Psoas muscle (tissue), 8 donors: ENCODE data around the gene CNTFR. TPM values are rescaled to one million over a fixed set of nuclear protein-coding genes. Genes with fewer than 3 reads are reported as not detected.

Experiments used
- ATAC-seq, 4 donors: fragments of 200-7000 bp; cut with Tn5 transposase; one replicate each; pipeline ENCODE4 v1.9.1; 2020; ENCODE audit warnings: moderate library complexity in 3 of 4, mild to moderate bottlenecking in 2 of 4
- DNase-seq, 2 donors: peaks; one replicate each; pipeline ENCODE4 v3.0.0-alpha.2; 2020
- H3K27ac ChIP-seq: fragments of 200-600 bp; one replicate; pipeline ENCODE4 v1.8.0; 2022
- H3K27me3 ChIP-seq, 3 donors: fragments of 200-600 bp in 1 of 3; one replicate each; pipeline versions ENCODE4 v1.6.1 to v1.8.0; 2013 to 2022; ENCODE audit warnings: low read length in 2 of 3, mild to moderate bottlenecking in 2 of 3, moderate library complexity in 1 of 3; ENCODE audit not compliant: insufficient read depth in 3 of 3
- H3K36me3 ChIP-seq, 2 donors: fragments of 200-600 bp in 1 of 2; one replicate each; pipeline versions ENCODE4 v1.6.1 to v1.8.0; 2013 to 2022; ENCODE audit warnings: low read depth in 1 of 2, mild to moderate bottlenecking in 1 of 2, moderate library complexity in 1 of 2; ENCODE audit not compliant: insufficient read depth in 1 of 2
- H3K4me1 ChIP-seq: fragments of 200-600 bp; one replicate; pipeline ENCODE4 v1.8.0; 2022
- H3K4me3 ChIP-seq: fragments of 200-600 bp; one replicate; pipeline ENCODE4 v1.8.0; 2022; ENCODE audit warnings: mild to moderate bottlenecking
- H3K9me3 ChIP-seq: fragments of 200-600 bp; one replicate; pipeline ENCODE4 v1.8.0; 2022
- CTCF ChIP-seq: fragments of 200-600 bp; IDR thresholded peaks from one replicate; pipeline ENCODE4 v1.8.0; 2022; ENCODE audit warnings: antibody characterized with exemption
- WGBS, 3 donors: extraction: QIAGEN DNeasy Blood & Tissue Kit; methylation state at CpG; one replicate each; pipeline versions ENCODE4 v1.1.6 to v1.1.7; 2013; 5-methylcytosine and 5-hydroxymethylcytosine counted together
- intact Hi-C, 2 donors: fragments of 100-400 bp; cut with DNase I; formaldehyde crosslinking; loops; one replicate each; pipeline versions ENCODE4 v1.11.0 to v1.14.2; 2022
- polyA plus RNA-seq, 3 donors: library from polyadenylated mRNA; stranded (reverse); fragments of 200-250 nt; gene quantifications; one replicate each; pipeline ENCODE4 v1.2.3, GENCODE V29; 2013
- total RNA-seq, 4 donors: library from RNA; stranded (reverse); fragmentation: NEBNext Ultra II Directional in 2 of 4; extraction: Animal tissue kit (Norgen Biotek cat#: 25700) in 2 of 4; gene quantifications; one replicate each; pipeline versions ENCODE4 v1.2.1 to v1.2.4, GENCODE V29; 2021 to 2023
- donor health status: healthy with polysubstance abuse.
- donor health status: DM: no; HTN: no; CAD: no; lungs with moderate emphysema.
- donor health status: Bipolar disorder and iron deficiency.
- donor health status: healthy.
- donor health status: DM: yes; HTN: yes; CAD: no.
- donor health status: DM: no; HTN: no; CAD: no.
- donor health status: DM: no; HTN: no; CAD: no.
- donor health status: DM: yes; HTN: yes; CAD: no.

Gene CNTFR
- total and polyA plus RNA-seq, 7 donors = 32.3 to 97.4 (median 64.4) TPM

GRCh38 chr9:34606190-34606589 lies 16.7 kb upstream of the CNTFR start:
- Histone ChIP-seq H3K27me3 (no peaks in the 10 kb centered on the region), H3K27ac (no peak overlapping the region), H3K4me3 (no peak overlapping the region), H3K4me1 (peaks cover 21% of the 10 kb centered on the region), H3K9me3 (no peaks in the 10 kb centered on the region), H3K36me3 (peaks cover 0 to 4% of the 10 kb centered on the region in 2 donors)
- no peak for DNase-seq
- TF ChIP-seq CTCF = no peak
- no peak for ATAC-seq
- intact Hi-C loops = loop anchor here (10.0 kb wide), 2 partner anchors 171 to 201 kb away; no protein-coding TSS in a partner anchor

DNA sequence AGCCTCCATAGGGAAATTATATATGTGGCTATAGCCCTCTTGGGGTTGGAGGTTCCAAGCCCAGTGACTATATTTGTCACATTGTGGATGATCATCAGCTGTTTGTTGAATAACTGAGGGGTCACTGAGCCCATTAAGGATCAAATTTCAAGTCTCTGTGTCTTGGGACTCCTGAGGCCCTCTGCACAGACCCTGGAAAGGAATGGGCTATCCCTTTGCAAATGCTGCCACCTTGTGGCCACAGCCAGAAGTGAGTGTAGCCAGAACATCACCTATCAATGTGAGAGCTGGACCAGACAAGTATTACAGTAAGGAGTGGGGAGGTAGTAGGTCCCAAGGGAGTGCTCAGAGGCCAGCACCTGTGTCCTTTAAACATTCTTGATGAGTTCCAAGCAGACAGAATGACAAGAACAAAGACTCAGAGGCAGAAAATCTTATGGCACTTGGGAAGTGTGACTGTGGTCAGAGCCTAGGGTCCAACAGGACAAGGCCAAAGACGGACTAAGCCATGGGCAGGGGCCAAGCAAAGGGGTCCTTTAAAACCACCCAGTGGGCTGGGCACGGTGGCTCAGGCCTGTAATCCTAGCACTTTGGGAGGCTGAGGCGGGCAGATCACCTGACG lies 14.2 kb upstream of the CNTFR start:
- intact Hi-C loops = loop anchor here (2.0 to 10.0 kb wide), 6 partner anchors 55 to 276 kb away; partner anchors contain the start of genes KIF24 (in 1 of the 2) and NUDT2 (in 1 of the 2)
- H3K4me1 ChIP-seq = peaks cover 6% of the 10 kb centered on the region
- ATAC-seq = peak; percentile 91 to 96 (median 94)
- H3K36me3 ChIP-seq = no peaks in the 10 kb centered on the region
- peak; percentile 92 for TF ChIP-seq CTCF
- no peak overlapping the region for H3K27ac ChIP-seq
- 43 to 53% (median 44%) methylated on average over 4 of the region's 4 CpGs for WGBS, 3 donors
- H3K27me3 ChIP-seq = no peaks in the 10 kb centered on the region
- peak; percentile 82 to 92 for DNase-seq
- H3K9me3 ChIP-seq = no peaks in the 10 kb centered on the region
- H3K4me3 ChIP-seq = no peak overlapping the region

GRCh38 chr9:34601937-34602573 lies 12.5 kb upstream of the CNTFR start:
- no peaks in the 10 kb centered on the region for H3K9me3 ChIP-seq
- DNase-seq = no peak
- peaks cover 11% of the 10 kb centered on the region for H3K4me1 ChIP-seq
- H3K27me3 ChIP-seq = no peaks in the 10 kb centered on the region
- ATAC-seq = no peak
- no peaks in the 10 kb centered on the region for H3K36me3 ChIP-seq
- intact Hi-C loops = loop anchor here (2.0 to 10.0 kb wide), 6 partner anchors 53 to 275 kb away; partner anchors contain the start of genes KIF24 (in 1 of the 2) and NUDT2 (in 1 of the 2)
- no peak overlapping the region for H3K4me3 ChIP-seq
- WGBS, 3 donors = 76 to 80% (median 77%) methylated on average over 6 of the region's 6 CpGs
- no peak for TF ChIP-seq CTCF
- no peak overlapping the region for H3K27ac ChIP-seq

- H3K27ac ChIP-seq = no peak overlapping the region
- no peak for TF ChIP-seq CTCF
- intact Hi-C loops = loop anchor here (5.0 to 10.0 kb wide), 5 partner anchors 166 to 274 kb away; partner anchors contain the start of genes KIF24 (in 1 of the 2) and NUDT2 (in 1 of the 2)
- H3K27me3 ChIP-seq = no peaks in the 10 kb centered on the region
- H3K36me3 ChIP-seq = no peaks in the 10 kb centered on the region
- H3K4me3 ChIP-seq = no peak overlapping the region
- ATAC-seq (no peak), DNase-seq (no peak)
- H3K9me3 ChIP-seq = no peaks in the 10 kb centered on the region
- peaks cover 23% of the 10 kb centered on the region for H3K4me1 ChIP-seq
- 21 to 42% (median 26%) methylated on average over 1 of the region's 1 CpG for WGBS, 3 donors
Observed at GRCh38 chr9:34600908-34601307, 11.4 kb upstream of the CNTFR start.
